Left ventricle myocardium superior (tissue), 1 donor: ENCODE data around the gene LY9. TPM values are rescaled to one million over a fixed set of nuclear protein-coding genes. Genes with fewer than 3 reads are reported as not detected.
"Not testable (repeated sequence)": the region's sequence is repeated elsewhere in the genome, so short reads cannot be mapped to it uniquely, and the experiment has no call there.

Experiments used
- ATAC-seq: fragments of 200-7000 bp; cut with Tn5 transposase; one replicate; pipeline ENCODE4 v1.9.1; 2020; ENCODE audit warnings: mild to moderate bottlenecking, moderate library complexity
- DNase-seq: peaks from one replicate; pipeline ENCODE4 v3.0.0-alpha.2; 2020
- intact Hi-C: fragments of 100-400 bp; cut with micrococcal nuclease; formaldehyde crosslinking; loops from one replicate; pipeline ENCODE4 v1.11.0; 2022
- total RNA-seq: library from RNA; stranded (reverse); fragmentation: NEBNext Ultra II Directional; extraction: Animal tissue kit (Norgen Biotek cat#: 25700); gene quantifications from one replicate; pipeline ENCODE4 v1.2.1, GENCODE V29; 2021
- donor health status: DM: no; HTN: yes; CAD: no; lungs with severe emphysema.

The LY9 gene
- total RNA-seq, 1 donor from 2014 or later: not detected

GRCh38 chr1:160858507-160858906, 62.5 kb downstream of the LY9 start:
- intact Hi-C loops: no loop called here
- DNase-seq: no peak

DNA sequence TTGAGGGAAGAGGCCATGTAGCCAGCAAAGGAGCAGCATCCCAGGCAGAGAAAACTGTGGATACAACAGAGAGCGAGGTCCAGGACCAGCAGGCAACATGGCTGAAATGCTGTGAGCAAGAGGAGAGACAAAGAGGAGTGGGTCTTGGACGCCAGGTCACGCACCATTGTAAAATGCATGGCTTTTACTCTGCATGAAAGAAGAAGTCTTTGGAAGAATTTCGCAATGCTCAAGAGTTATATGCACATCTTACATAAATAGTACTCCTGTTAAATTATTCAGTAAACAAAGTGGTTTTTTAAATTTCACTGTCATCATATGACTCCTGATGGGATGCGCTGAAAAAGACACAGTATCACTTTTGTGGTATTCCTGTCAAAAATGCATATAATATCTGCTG, 63.2 kb downstream of the LY9 start:
- DNase-seq (no peak), ATAC-seq (no peak)
- intact Hi-C loops: no loop called here

More at GRCh38 chr1:160858507-160858906, 62.5 kb downstream of the LY9 start:
- no peak for ATAC-seq

DNA sequence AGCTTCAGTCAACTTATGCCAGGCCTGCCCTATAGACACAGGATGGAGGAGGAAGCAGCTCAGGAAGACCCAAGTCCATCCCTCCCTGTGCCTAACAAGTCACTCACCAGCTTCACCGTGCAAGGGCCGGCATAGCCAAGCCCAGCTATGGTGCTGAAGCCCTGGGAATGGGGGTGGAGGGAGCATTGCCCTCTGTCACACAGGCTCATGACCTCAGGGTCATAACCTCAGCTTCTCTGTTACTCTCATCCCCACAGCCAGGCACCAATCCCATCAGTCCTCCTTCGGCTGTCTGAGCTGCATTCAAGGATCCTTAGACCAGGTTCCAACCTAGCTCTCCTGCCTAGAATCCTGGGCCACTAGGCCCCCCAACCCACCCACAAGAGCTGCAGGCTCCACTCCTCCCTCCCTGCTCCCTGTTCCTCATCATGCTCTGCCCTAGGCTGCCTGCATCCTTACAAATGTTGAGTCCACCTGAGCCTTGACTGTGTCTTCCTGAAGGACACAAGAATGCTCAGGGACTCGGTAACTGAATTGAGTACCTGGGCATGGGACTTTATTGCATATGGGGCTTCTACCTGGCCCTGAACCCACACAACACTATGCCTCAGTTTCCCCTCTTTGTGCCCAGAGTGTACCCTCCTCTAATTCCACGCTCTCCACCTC, 65.0 kb downstream of the LY9 start:
- DNase-seq (no peak), ATAC-seq (no peak)
- intact Hi-C loops: no loop called here

DNA sequence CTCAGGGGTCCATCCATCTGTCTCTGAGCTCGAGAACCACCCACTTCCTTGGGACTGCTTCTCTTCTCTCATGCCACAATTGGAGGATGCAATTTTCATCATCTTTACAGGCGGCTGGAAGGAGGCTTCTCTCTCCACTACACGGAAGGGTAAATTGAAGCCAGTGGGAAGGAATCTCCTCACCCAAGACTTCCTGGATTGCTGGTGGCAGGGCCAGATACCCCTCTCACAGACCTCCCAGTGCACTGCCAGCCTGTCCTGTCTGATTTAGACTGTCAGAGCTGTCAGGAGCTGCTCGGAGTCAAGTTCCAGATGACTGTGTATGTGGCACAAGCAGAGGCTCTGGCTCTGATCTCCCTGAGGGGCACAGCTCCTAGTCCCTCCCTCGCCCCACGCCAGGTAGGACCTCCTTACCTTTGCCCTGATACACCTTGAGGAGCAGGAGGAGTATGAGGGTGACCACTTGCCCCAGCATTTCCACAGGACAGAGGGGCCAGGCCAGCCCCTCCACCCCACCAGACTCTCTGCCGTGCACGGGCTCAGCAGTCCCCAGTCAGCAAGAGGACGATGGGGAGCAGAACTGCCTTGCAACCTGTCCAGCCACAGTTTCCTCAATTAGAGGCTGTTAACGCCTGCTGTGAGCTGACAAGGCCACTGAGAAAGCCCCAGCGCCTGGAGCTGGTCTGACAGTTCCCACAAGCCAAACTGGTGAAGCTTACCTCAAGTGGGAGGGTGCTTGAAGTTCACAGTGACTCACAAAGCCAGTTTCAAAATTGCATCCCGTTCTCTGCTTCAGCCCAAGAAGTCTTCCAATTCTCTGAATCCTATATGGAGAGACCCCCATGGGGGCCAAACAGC, 66.5 kb downstream of the LY9 start, which contains the start of gene CD244:
TSS of gene CD244 (minus strand) at position 685 of the 858 bp plus-strand sequence. CDS start at position 475, 210 bp downstream.
- intact Hi-C loops: no loop called here
- peak; percentile 57 for ATAC-seq

GRCh38 chr1:160863061-160863773, 67.2 kb downstream of the LY9 start:
- intact Hi-C loops: no loop called here
- peak; percentile 58 for ATAC-seq
- no peak for DNase-seq

More for the DNA sequence above, 66.5 kb downstream of the LY9 start, which contains the start of gene CD244:
- DNase-seq: peak; percentile 53

GRCh38 chr1:160863774-160864131, 67.8 kb downstream of the LY9 start:
- DNase-seq (peak; percentile 38), ATAC-seq (peak; percentile 79)
- intact Hi-C loops: no loop called here

- intact Hi-C loops: no loop called here
- ATAC-seq: no peak
- no peak for DNase-seq
Measured at GRCh38 chr1:160864173-160864572, 68.2 kb downstream of the LY9 start.

DNA sequence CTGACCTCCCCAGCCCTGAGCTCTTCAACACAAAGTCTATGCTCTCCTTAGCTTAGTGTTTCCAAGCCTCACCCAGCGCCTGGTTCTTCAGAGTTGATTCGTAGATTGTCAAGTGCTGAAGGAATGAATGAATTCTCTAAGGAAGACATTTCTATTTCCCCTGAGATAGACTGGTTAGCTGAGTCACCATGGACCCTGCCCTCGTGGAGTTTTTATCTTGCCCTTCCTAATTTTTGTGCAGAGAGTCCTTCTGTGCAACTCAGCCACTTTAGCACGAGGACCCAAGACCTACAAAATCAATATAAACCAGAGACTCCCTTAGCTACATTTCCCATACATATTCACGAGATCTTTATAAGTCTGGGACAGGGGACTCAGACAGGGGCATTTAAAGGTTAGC, 69.4 kb downstream of the LY9 start:
- DNase-seq (no peak), ATAC-seq (no peak)
- intact Hi-C loops: no loop called here

DNA sequence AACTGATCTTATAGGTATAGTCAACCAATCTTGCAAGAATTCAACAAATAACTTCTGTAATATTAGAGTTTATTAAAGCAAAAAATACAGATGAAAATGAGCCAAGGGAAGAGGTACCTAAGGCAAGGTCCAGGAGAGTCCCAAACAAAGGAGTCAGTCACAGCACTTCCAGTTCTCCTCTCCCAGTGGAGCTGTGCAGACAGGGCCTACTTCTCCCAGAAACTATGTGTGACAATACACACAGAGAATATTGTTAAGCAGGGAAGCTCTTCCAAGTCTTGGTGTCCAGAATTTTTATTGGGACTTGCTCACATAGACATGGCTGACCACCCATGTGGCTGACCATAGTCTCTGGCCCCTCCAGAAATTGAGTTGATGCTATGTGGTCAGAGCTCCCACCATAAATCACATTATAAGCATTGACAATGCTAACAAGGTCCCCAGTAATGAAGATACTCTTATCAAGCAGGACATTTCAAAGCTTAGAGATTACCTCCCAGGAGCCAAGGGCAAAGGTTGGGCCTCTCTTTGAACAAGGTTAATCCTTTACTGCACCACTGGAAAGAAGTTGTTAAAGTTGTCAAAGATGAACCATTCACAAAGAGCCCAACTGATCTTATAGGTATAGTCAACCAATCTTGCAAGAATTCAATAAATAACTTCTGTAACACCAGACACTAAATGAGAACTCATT, 70.2 kb downstream of the LY9 start:
- DNase-seq (no peak), ATAC-seq (no peak)
- intact Hi-C loops: no loop called here

- no peak for DNase-seq
- ATAC-seq: no peak
- intact Hi-C loops: no loop called here
Measured at GRCh38 chr1:160866695-160867260, 70.8 kb downstream of the LY9 start.

DNA sequence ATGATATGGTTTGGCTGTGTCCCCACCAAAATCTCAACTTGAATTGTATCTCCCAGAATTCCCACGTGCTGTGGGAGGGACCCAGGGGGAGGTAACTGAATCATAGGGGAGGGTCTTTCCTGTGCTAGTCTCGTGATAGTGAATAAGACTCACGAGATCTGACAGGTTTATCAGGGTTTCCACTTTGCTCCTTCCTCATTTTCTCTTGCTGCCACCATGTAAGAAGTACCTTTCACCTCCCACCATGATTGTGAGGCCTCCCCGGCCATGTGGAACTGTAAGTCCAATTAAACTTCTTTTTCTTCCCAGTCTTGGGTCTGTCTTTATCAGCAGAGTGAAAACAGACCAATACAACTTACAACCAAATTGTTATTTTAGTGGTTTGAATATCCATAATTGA, 71.7 kb downstream of the LY9 start:
- ATAC-seq, intact Hi-C loops, DNase-seq: not testable (repeated sequence)

DNA sequence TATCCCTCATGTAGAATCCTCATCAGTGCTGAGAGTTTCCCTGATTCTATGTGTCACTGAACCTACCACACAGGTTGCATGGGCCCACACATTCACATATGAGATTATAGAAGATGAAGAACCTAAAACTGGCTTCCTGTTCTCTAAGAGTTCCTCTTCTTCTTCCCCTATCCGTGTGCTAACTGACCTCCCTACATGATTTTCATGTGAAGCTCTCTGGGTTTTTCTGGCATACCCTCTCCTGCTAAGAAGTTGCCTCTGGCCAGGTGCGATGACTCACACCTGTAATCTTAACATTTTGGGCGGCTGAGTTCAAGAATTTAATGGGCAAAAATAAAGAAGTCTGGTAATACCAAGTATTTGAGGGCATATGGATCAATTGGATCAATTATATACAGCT, 72.2 kb downstream of the LY9 start:
- no peak for ATAC-seq
- intact Hi-C loops: no loop called here
- no peak for DNase-seq

DNA sequence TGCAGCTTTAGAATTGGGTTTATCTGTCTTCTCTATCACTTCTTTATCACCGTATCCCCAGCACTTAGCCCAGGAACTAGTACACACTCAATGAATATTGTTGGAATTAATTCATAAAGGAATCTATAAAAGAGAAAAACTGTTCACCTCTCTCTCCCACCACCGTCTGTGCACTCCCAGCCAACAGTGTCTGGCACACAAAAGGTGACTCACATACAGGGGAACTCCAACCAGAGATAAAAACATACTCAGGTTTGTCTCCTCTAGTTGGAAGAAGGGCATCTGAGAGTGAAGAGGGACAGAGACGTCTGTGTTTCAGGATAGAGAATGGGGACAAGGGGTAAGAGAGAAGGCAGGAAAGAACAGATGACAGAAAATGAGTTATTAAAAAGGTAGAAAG, 79.0 kb downstream of the LY9 start:
- intact Hi-C loops: no loop called here
- ATAC-seq (no peak), DNase-seq (no peak)

- DNase-seq, ATAC-seq, intact Hi-C loops: not testable (repeated sequence)
Measured at GRCh38 chr1:160875591-160875990, 79.6 kb downstream of the LY9 start.

GRCh38 chr1:160876311-160876710, 80.3 kb downstream of the LY9 start:
- no peak for DNase-seq

GRCh38 chr1:160877221-160877620, 81.2 kb downstream of the LY9 start:
- no peak for DNase-seq
- intact Hi-C loops: no loop called here
- ATAC-seq: no peak

More at GRCh38 chr1:160876311-160876710, 80.3 kb downstream of the LY9 start:
- ATAC-seq: no peak
- intact Hi-C loops: no loop called here
